RWPE2 (cell line): ENCODE data around the gene LAPTM4A.

Source experiments
- ATAC-seq: fragments of 200-7000 bp; cut with Tn5 transposase; 3 replicates; pipeline ENCODE4 v1.9.1; 2021; ENCODE audit warnings: low read depth
- DNase-seq: peaks from one replicate; pipeline ENCODE4 v3.0.0-alpha.2; 2020; ENCODE audit warnings: low spot score
- H3K27ac ChIP-seq: fragments of 450-650 bp; 2 replicates; pipeline ENCODE4 v1.5.1; 2017; ENCODE audit warnings: mild to moderate bottlenecking; ENCODE audit not compliant: poor library complexity, severe bottlenecking
- H3K27me3 ChIP-seq: fragments of 250-450 bp; sonication (Bioruptor Pico); 2 replicates; pipeline ENCODE4 v1.5.1; 2021; ENCODE audit warnings: mild to moderate bottlenecking, moderate library complexity; ENCODE audit not compliant: insufficient read depth, poor library complexity, severe bottlenecking
- H3K36me3 ChIP-seq: fragments of 250-450 bp; sonication (Bioruptor Pico); 2 replicates; pipeline ENCODE4 v1.5.1; 2020; ENCODE audit warnings: low read depth, mild to moderate bottlenecking, moderate library complexity
- H3K4me1 ChIP-seq: fragments of 250-450 bp; sonication (Bioruptor Pico); 2 replicates; pipeline ENCODE4 v1.5.1; 2021; ENCODE audit warnings: mild to moderate bottlenecking, moderate library complexity; ENCODE audit not compliant: insufficient read depth, poor library complexity, severe bottlenecking
- H3K4me3 ChIP-seq: fragments of 250-450 bp; sonication (Bioruptor Pico); 2 replicates; pipeline ENCODE4 v1.5.1; 2021; ENCODE audit warnings: mild to moderate bottlenecking, moderate library complexity; ENCODE audit not compliant: severe bottlenecking
- H3K9me3 ChIP-seq: fragments of 250-450 bp; sonication (Bioruptor Pico); 2 replicates; pipeline ENCODE4 v1.5.1; 2021; ENCODE audit warnings: mild to moderate bottlenecking, moderate library complexity; ENCODE audit not compliant: severe bottlenecking
- CTCF ChIP-seq: fragments of 450-650 bp; IDR thresholded peaks from one replicate; pipeline ENCODE4 v1.5.1; 2017; ENCODE audit warnings: mild to moderate bottlenecking, moderate library complexity; ENCODE audit not compliant: poor library complexity, severe bottlenecking

Gene LAPTM4A

DNA sequence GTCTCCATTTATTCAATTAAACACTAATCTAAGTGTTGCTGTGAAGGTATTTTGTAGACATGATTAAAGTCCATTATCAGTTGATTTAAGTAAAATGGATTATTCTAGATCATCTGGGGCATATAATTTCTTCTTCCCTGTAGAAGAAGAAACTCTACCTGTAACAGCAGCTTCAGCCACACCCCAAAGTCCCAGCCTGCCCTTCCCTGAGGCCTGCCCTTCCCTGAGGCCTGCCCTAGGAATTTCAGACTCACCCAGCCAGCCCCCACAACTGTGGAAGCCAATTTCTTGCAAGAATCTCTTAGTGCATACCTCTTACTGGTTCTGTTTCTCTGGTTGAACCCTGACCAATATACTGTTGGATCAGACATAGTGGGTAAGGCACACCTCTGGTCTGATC is 13.4 kb upstream of the LAPTM4A start:
- Histone ChIP-seq H3K36me3 (no peaks in the 10 kb centered on the region), H3K4me1 (peaks cover 44% of the 10 kb centered on the region), H3K27ac (peak overlapping the region; percentile 99), H3K27me3 (no peaks in the 10 kb centered on the region), H3K9me3 (no peaks in the 10 kb centered on the region), H3K4me3 (no peak overlapping the region)
- ATAC-seq: no peak
- TF ChIP-seq CTCF: no peak
- no peak for DNase-seq

DNA sequence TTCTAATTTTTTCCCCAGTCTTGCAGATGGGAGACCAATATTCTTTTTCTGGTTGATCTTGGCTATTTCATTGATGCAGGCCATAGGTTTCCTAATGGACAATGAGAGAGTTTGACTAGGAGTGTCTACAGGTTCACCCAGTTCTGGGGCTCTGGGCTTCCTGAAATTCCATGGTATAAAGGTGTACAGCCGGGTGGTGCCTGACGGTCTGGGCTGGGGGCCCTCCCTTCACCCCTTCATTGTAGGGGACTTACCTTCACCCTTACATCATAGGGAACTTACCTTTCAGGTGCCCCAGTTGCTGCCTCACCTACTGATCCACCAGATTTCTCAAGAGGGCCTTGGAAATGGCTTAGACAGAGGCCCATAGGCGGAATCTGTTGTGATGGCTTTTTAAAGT is 13.0 kb upstream of the LAPTM4A start:
- DNase-seq (no peak), ATAC-seq (no peak)
- Histone ChIP-seq H3K27me3 (no peaks in the 10 kb centered on the region), H3K9me3 (no peaks in the 10 kb centered on the region), H3K27ac (peak overlapping the region; percentile 99), H3K4me3 (no peak overlapping the region), H3K36me3 (no peaks in the 10 kb centered on the region), H3K4me1 (peaks cover 43% of the 10 kb centered on the region)
- TF ChIP-seq CTCF: no peak

DNA sequence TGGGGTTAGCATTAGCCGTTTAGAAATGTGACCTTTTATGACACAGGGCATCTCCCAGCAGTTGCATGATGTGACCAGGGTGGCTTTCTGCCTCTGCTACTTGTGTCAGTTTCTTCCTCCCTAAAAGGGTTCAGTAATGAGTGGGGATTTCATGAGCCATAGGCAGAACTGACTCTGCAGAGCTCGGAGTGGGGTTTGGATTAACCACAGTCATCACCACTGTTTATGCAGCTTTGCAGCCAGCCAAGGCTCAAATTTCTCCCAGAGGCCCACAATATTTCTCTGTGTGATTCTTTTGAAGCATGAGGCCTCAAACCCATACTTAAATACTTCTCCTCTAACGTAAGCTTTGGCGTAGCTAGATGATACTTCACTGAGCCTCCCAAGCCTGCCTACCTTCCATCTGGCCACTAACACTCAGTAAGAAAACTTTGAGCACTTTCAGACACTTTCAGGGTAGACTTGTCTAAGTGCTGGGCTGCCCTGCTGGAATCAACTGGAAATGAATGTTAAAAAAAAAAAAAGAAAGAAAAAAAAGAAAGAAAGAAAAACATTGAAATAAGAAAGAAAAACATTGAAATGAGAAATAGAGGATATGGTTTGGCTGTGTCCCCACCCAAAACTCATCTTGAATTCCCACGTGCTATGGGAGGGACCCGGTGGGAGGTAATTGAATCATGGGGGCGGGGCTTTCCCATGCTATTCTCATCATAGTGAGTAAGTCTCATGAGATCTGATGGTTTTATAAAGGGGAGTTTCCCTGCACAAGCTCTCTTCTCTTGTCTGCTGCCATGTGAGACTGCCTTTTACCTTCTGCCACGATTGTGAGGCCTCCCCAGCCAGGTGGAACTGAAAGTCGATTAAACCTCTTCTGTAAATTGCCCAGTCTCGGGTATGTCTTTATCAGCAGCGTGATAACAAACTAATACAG is 11.5 kb upstream of the LAPTM4A start:
- ATAC-seq: no peak
- Histone ChIP-seq H3K4me1 (peaks cover 34% of the 10 kb centered on the region), H3K4me3 (no peak overlapping the region), H3K9me3 (no peaks in the 10 kb centered on the region), H3K27ac (no peak overlapping the region), H3K36me3 (no peaks in the 10 kb centered on the region), H3K27me3 (no peaks in the 10 kb centered on the region)
- no peak for TF ChIP-seq CTCF
- DNase-seq: no peak

GRCh38 chr2:20061940-20062339 is 10.5 kb upstream of the LAPTM4A start:
- Histone ChIP-seq H3K27ac (no peak overlapping the region), H3K27me3 (no peaks in the 10 kb centered on the region), H3K4me1 (peaks cover 25% of the 10 kb centered on the region), H3K36me3 (no peaks in the 10 kb centered on the region), H3K4me3 (no peak overlapping the region), H3K9me3 (no peaks in the 10 kb centered on the region)
- TF ChIP-seq CTCF: no peak
- no peak for ATAC-seq
- DNase-seq: no peak

GRCh38 chr2:20061476-20061875 is 10.0 kb upstream of the LAPTM4A start:
- Histone ChIP-seq H3K4me3 (no peak overlapping the region), H3K4me1 (peaks cover 20% of the 10 kb centered on the region), H3K27me3 (no peaks in the 10 kb centered on the region), H3K27ac (no peak overlapping the region), H3K9me3 (no peaks in the 10 kb centered on the region), H3K36me3 (no peaks in the 10 kb centered on the region)
- no peak for DNase-seq
- no peak for TF ChIP-seq CTCF
- ATAC-seq: no peak
